GM18526 (cell line): ENCODE data around the gene MAX.
A peak's percentile ranks its signal among the peaks of the same experiment; 100 is the strongest.

Experiments
- POLR2A ChIP-seq: IDR thresholded peaks from 3 replicates; pipeline ENCODE4 v1.6.1; 2011; ENCODE audit not compliant: insufficient read length; ENCODE audit errors: extremely low read depth

Gene MAX, protein sequence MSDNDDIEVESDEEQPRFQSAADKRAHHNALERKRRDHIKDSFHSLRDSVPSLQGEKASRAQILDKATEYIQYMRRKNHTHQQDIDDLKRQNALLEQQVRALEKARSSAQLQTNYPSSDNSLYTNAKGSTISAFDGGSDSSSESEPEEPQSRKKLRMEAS

DNA sequence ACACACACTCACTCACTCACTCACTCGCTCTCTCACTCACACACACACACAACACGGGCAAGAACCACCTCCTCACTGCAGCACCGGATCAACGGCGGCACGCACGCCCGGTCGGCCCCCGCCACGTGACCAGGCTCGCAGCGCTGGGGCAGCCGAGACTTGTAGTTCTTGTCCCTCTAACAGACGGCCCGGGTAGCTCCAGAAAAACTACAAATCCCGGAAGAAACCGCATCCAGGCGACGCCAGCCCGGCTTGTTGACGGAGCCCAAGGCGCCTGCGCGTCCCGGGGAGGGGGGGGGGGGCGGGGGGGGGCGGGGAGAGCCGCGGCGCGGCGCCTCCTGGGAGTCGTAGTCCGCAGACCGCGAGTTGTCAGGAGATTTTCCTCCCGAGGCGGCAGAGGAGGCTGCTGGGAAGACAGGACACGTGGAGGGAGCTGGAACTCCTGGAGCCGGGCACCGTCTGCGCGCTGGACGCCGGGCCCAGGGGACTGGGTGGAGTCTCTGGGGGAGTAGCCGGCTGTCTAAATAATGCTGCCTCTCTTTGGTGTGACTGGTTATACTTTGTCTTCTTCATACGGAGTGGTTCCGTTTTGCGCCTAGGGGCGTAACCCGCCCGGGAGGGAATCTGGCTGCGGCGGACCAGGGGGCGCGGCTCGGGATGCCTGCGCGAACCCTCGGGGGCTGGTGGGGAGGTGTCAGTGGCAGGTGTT, at the start of gene MAX:
TSS of gene MAX (minus strand) at position 77 of the 709 bp plus-strand sequence. CDS start 178 bp downstream, outside the sequence.
- TF ChIP-seq POLR2A, result peak; percentile 81

DNA sequence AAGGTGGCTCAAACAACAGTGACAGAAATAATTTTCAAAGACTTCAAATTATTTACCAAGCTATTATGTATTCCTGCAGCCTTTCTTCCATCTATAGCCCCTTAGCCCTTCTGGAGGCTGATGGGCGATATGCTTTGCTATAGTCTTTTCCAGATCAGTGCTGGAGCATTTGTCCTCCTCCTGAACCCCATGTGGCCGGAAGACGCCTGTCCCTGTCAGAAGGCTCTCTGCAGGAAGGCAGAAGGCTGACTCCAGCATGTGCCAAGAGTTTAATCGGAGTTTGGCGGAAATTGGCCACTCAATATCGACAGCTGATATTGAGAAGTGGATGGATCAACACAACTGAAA, 49.3 kb upstream of the MAX start:
- no peak for TF ChIP-seq POLR2A

DNA sequence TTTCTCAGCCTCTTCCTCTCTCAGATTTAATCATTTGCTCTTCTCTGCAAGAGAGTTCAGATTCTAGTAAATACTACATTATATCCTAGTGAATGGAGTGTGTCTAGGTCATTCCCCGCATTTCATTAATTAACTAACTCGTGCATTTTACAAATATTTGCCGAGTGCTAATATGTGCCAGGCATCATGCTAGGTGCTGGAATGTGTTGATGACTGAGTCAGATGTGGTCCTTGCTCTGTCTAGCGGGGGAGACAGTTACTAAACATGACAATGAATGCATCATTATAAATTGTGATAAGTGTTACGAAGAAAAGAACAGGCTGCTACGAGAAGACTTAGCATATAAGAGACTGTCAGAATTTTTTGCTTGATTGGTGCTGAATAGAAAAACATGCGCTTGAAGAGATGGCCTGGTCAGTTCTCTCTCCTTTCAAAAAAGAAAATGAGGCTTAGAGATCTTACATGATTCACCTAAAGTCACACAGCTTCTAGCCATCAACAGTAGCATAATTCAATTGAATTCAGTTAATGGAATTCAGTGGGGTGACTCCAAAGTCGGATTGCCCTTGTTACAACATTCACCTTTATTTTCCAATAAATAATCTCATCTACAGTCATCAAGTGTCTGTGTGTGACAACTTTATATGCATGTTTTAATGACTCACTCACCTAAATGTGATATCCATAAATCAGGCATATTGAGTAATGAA, 48.7 kb upstream of the MAX start:
- no peak for TF ChIP-seq POLR2A

DNA sequence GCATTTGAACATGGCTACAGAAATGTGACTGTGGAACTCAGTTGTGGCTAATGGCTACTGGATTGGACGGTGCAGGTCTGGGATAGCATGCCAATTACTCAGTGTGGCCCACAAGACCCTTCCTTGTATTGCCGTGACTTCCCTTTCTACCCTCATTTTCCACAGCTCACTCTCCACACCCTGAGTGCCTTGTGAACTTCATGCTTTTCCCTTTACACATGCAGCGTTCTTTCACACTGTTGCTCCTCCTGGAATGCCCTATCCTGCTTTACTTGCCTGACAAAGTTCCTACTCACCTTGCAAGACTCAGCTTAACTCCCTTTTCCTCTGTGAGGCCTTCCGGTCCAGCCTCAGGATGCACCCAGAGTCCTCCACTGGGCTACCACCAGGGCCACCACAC, 46.8 kb upstream of the MAX start:
- TF ChIP-seq POLR2A, result no peak

DNA sequence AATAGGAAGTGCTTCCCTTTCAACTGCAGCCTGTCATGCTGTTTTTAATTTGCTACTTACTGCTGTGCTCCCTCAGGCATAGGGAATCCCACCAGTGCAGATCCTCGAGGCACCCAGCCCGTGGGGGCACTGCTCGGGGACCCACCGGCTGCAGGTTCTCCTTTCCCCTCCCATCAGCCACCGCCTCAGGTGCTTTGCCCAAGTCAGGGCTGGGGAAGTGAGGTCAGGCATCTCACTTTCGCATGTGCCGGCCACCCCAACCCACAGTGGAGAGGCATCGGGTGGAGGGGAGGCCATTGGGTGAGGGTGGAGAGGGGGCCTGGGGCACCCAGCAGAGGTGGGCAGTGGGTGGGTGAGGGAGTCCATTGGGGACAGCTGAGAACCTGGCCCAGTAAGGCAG, 41.9 kb upstream of the MAX start:
- TF ChIP-seq POLR2A, result no peak

DNA sequence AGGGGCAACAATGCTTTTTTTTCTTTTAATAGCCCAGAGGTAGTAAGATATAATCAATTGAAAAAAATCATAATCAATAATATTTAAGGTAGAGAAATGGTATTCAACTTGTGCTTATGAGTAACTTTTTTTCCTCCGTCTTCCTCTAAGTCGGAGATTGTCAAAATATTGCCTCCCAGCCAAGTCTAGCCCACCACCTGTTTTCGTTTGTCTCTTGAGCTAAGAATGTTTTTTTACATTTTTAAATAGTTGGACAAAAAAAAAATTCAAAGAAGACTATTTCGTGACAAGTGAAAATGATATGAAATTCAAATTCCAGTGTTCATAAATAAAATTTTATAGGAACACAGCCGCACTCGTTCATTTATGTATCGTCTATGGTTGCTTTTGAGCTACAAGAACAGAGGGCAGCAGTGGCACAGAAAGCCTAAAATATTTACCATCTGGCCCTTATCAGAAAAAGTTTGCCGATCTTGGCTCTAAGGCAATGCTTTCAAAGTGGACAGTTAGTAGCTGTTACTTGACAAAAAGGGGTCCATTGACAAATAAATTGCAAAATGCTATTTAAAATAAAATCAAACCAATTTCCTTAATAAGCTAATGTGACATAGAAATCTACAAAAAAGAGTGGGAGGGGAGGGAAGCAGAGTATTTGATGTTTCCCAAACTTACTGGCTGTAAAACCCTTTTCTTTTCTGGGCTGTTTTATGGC, 40.8 kb upstream of the MAX start:
- no peak for TF ChIP-seq POLR2A

DNA sequence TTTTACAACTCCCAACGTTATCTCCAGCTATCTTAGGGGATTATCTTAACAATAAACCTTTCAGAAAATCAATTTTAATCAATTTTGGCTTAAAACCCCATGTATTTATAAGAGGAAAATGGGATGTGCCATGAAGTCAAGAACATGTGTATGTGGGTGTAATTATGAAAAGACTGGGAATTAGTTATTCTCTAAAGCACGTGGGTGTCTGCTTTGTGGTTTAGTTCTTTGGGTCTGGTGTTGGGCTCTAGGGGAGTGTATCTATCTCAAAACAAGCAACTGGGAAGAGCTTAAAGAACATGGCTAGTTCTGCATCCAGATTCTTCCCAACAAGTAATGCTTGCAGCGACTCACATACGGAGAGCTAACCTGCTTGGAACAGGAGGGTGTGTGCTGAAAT, 40.1 kb upstream of the MAX start:
- TF ChIP-seq POLR2A, result no peak

DNA sequence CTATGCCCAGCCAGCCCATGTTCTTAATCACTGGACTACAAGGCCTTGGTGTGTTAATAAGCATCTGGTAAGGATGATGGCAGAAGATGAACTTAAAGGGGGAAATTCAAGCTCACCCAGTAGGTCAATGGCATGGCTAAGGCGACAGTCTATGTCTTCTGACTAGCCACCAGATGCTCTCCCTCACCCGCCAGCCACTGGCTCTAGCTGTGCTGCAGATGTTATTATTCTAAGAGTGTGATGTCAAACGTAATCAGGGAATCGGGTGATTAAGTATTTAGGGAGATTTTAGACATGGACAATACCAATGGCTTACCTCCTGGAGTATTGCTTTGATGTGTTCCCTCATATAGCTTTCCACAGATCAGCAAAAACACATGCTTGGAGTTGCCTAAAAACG, 39.2 kb upstream of the MAX start:
- TF ChIP-seq POLR2A, result no peak

DNA sequence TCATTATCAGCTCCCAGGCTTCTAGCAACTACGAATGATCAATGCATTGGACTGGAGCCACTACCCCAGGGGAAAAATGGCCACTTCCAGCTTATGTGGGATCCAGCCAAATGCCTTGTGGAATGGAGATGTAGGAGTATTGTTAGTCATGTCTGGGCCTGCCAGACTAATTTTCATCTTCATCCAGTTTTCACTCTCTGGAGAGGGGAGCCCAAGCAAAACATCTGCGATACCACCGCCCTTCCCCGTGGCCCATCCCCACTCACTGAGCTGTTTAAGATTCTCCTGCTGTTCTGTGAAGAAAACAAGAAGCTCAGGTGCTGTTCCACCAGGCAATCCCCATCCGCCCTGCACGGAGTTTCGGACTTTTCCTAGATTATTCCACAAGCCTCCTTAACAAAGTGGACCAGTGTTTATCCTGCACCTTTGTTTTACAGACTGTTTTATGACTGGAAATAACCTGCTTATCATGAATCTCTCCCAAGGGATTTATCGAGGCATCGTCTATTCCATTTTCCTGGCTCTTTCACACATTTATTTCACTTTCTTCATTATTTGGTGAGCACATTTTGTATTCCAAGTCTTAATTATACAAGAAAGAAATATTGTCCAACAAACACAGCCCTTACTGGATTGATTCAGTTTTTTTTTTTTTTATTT, 35.5 kb upstream of the MAX start:
- no peak for TF ChIP-seq POLR2A

DNA sequence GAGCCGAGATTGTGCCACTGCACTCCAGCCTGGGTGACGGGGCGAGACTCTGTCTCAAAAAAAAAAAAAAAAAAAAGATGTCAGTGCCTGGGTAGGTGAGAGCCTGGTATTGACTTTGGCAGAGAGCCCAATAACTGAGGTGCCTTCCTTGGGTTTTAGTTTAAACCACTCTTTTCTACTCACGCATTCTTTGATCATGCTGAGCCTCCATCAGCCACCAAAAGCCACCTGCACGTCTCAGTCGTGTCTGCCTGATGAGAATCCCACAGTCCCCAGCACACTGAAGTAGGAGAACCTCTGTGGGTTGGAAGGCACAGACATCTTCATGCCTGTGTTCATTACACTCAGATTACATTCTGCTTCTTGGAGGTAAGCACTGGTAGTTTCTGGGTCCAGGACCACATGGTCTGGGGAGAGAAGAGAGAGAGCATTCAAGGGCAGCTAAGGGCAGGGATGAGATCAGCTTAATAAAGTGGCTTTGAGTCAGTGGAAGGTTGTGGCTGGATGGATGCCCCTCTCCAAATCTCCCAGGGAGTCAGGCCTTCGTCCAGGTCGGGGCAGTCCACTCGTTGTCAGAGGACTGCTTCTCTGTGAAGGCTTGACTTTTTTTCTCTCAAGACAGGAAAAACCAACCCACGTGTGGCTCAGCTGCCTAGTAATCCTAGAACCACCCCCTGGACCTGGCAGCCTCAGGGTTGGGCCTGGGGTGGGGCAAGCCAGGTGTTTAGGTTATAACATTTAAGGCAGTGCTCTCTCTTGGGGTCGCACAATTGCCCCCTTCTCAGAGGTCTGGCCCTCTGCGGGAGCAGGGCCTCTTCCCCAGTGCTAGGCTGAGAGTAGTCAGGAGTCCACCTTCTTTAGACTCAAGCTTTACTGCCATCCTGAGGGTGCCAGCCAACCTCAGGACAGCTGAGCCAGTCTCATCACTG, 32.6 kb upstream of the MAX start:
- TF ChIP-seq POLR2A, result no peak

DNA sequence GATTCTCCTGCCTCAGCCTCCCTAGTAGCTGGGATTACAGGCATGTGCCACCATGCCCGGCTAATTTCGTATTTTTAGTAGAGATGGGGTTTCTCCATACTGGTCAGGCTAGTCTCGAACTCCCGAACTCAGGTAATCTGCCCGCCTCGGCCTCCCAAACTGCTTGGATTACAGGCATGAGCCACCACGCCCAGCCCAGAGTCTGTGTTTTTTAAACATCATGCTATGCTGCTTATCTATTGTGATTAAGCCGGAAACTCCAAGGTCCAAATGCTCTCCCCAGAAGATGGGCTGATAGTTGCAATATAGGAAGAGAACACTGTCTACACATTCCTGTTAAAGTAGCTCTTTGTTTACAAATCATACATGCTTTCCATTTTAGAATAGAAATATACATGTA, 30.5 kb upstream of the MAX start:
- no peak for TF ChIP-seq POLR2A

DNA sequence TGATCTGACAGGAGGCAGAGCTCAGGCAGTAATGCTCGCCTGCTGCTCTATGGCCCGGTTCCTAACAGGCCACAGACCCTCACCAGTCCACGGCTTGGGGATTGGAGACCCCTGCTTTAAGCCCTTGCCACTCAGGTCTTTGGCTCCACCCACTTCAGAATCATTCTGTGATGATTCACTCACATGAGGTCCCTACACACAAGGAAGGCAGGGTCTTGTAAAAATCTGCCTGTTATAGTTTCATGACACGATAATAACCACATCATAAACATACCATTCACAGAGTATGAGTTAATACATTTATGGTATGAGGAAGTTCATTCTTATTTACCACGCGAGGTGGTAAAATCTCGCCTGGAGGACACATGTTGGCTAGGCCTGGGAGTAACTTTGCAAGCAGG, 29.0 kb upstream of the MAX start:
- no peak for TF ChIP-seq POLR2A

DNA sequence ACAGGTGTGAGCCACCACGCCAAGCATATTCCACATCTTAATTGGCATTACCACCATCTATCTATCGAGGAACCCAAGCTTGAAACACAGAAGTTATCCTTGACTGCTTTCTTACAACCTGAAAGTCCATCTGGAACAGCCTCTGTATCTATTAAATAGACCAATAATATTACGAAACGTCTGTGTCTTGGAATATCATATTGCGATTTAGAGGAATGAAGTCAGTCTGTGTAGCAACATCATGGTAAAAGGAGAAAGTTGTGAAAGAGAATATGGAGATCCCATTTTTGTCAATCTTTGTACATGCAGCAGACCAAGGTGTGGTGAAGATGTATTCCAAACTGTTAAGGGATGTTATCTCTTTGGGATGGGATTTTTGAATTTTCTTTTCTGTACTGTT, 25.8 kb upstream of the MAX start:
- no peak for TF ChIP-seq POLR2A
